Right renal pelvis (tissue), 4 donors: ENCODE measurements around the gene MTMR1. TPM values are rescaled to one million over a fixed set of nuclear protein-coding genes. Genes with fewer than 3 reads are reported as not detected.

Experiments
- DNase-seq, 4 donors: peaks; one replicate each; pipeline ENCODE4 v3.0.0-alpha.2; 2013; ENCODE audit warnings: low read depth in 4 of 4, low spot score in 3 of 4, missing footprints in 1 of 4
- polyA plus RNA-seq, 4 donors: library from polyadenylated mRNA; unstranded; fragments of 120-200 nt; gene quantifications; one replicate each; pipeline ENCODE4 v1.2.1, GENCODE V29; 2013; ENCODE audit not compliant: insufficient read length in 4 of 4

The MTMR1 gene
- 10 to 100 TPM; 26.0 to 30.7 (median 27.6) TPM for polyA plus RNA-seq

DNA sequence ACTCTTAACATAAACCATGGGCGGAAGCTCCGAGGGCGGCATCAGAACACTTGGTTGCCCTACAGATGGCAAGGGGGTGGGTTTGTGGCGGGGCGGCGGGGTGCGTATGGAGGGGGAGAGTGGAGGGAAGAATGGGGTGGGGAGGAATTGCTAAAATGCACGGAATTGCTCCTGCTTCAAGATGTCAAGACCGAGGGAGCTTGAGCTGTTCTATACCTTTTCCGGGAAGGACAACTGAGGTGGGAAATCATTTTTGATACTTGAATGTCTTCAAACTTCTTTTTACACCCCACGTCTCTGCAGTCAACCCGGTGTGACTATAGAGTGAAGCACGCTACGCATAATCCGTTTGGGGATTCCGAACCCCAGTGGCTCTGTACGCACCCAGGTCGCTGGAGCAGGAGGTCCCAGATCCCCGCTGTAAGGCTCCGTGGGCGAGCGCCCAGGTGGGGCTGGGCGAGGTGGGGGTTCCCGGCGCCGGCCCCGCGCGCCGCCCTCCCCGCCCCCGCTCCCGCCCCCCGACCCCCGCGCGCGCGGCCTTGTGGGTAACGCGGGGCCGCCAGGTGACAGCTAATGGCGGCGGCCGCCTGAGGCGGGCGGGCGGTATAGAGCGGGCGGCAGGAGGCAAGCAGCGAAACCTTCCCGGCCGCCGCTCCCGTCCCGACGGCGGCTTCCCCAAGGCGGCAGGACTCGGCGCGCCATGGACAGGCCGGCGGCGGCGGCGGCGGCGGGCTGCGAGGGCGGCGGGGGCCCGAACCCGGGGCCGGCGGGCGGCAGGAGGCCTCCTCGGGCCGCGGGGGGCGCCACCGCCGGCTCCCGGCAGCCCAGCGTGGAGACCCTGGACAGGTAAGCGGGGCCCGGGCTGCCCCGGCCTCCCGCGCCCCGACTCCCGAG is at the start of gene MTMR1:
TSS of gene MTMR1 (plus strand) at position 566 of the 894 bp plus-strand sequence. CDS start at position 701, 135 bp downstream.
- no peak for DNase-seq

DNA sequence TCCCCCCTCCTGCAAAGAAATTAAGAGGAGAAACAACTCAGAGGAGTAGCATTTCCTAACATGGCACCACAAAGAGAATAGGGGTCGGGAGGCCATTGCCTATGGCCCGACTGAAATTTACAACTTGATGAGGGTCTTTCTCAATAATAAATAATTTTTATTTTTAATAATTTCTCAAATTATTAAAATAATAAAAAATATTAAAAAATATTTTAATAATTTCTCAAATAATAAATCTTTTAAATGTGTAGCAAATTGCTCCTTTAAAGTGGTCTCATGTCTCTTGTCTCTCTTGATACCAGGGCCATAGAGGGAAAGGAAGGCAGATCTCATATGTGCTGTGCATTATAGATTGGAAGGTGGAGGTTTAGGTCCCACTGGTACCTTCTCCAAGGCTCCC is 49.2 kb upstream of the MTMR1 start:
- no peak for DNase-seq

DNA sequence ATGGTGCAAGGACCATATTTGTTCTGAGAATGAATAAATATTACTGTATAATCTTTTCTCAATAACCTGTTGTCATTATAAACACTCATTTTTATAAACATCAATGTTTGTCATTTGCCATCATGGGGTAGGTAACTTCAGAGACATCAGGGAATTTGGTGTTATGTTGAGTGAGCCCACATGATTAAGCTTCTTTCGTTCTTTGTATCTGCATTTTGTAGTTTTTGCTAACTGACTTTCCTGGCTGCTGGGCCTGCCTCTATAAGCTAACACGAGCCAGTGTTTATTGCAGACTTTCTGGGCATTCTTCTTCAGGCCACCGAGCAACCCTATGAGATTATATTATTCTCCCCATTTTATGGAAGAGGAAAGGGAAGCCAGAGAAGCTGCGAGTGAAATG is 48.8 kb upstream of the MTMR1 start:
- DNase-seq: no peak

DNA sequence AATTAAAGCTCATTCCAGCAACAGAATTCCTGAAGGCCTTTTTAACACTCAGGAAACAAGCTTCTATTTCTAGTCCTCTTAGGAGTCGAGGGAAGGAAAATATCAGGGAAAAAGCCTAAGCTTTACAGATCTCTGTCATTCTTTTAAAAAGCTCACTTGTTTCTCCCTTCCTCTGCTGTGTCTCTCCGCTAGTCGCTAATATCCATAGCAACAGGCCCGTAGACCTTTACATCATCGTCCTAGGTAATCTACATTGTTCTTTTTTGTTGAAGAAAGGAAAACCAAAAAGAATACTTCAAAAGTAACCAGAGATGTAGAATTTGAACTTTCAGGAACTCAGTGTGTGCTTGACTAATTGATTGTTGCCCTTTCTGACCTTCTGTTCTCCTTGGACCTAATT is 45.9 kb upstream of the MTMR1 start:
- no peak for DNase-seq

DNA sequence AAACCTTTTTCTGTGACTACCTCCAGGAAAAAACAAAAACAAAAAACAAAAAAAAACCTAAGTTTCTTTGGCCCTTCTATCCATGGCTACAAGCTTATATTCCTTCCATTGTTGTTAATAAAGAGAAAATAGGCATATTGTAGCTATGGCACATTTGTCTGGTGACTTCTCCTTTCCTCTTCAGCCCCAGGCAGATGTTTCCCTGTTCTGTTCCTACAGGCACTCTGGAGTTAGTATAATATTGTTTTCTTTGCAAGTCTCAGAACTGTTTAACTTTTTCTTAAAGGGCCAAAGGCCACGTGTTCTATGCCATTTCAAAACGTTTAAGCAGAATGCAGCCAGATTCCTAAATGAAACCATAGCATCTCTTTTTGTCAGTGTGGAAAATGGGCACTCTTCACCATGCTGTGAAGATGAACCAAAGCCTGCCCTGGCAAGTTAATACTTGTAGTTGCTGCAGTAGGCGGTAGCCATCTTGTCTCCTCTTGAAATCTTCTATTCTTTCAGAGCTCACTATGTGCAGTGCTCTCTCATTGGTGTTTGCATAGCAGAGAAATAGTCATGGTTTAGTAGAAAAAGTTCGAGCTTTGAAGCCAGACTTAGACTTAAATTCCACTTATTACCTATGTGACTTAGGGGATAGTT is 44.8 kb upstream of the MTMR1 start:
- no peak for DNase-seq

DNA sequence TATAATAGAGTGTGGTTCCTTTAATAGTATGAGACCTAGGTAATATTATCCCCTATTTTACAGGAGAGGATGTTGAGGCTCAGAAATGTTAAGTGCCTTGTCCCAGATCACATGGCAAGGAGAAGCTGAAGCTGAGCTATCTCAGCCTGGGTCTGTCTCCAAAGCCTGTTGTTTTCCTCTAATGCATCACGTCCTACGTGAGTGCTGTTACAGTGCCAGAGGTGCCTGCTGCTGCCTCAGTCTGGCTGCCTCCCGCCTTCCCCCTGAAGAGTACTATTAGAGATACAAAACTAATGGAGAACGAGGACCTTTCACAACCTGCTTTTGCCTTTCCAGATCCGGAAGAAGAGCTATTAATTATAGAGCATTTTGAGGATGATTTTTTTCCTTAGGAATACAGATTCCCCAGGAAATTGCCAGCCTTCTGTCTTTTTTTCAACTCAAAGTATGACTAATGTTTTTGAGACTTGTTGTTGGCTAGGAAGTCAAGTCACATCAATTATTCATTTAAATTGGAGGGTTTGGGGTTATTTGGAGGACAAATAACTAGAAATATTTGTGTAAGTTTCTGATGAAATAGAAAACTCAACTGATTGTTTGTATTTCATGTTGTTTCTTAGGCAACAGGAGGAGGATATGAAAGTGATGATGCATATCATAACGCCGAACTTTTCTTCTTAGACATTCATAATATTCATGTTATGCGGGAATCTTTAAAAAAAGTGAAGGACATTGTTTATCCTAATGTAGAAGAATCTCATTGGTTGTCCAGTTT is 43.9 kb upstream of the MTMR1 start:
- no peak for DNase-seq

DNA sequence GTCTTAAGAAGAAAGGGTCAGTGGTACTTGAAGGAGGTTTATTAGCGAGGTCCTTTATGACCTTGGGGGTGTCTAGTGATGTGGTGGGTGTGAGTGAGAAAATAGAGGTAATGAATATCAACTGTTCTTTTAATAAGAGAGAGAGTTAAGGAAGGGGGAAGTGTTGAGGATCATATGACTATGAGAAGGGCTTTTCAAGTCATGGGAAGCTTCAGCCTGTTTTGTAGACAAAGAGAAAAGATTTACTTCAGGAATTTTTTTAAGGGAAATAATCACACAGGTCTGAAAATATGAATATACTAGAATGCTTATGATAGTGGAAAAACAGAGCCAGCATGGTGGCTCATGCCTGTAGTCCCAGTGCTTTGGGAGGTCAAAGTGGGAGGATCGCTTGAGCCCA is 41.3 kb upstream of the MTMR1 start:
- DNase-seq: no peak

DNA sequence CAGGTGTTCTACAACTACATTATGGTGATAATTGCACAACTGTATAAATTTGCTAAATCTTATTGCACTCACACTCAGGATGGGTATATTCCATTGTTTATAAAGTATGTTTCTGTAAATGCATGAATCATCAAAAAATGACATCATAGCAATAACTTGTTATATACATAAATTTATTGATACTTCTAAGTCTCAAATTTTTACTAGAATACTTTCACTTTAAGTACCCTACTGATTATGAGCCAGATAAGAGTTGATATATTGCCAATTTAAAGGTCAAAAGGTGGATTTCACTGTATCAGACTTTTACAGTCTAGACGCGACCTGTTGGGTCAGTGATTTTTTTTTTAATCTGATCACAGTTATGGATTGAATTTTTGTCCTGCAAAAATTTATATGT is 37.4 kb upstream of the MTMR1 start:
- no peak for DNase-seq

DNA sequence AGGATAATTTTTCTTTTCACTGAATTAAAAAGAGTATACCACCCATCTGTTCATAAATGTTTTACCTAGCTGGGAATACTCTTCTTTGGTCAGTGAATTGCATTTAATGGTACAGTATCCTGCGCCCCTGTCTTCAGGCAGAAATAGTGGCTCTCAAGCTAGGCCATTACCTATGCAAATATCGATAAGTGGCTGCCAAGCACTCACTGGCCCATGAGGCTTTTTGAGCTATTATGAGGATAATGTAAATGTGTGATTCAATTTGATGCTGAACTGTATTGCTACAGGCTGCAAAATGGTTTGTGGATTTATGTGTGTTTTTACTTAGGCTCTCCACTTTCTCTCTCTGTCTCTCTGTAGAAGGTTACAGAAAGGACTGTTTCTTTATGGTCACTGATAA is 30.1 kb upstream of the MTMR1 start:
- no peak for DNase-seq

DNA sequence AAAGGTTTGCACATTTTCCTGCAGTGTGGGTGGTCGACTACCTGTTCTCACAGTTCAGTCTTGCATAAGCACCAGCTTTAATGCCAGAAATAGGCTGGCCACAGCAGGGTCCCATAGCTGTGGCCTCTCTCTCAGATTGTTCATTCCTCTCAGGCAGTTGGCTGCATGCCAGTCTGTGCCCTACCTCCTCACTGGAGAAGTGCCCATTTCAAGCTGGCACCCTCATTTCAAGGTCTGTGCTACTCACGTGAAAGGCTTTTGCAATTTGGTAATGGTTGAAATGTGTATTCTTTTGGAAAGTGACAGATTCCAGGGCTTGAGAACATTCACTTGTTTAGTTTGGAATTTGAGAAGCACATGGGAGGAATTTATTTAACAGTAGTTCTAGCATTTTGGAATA is 28.9 kb upstream of the MTMR1 start:
- no peak for DNase-seq

DNA sequence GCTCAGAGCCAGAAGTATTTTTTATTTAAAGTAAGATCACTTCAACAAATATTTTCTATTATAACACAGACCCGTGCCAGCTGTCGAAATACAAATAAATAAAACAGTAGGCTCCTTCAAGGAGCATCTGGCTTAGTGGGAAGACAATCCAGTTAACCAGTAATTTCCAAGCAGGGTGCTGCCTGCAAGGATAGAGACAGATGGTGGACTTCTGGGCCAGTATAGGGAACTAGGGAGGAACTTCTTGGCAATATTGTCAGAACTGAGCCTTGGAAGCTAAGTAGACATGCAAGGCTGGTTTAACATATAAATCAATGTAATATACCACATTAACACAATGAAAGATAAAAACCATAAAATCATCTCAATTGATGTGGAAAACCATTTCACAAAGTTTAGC is 17.0 kb upstream of the MTMR1 start:
- no peak for DNase-seq

DNA sequence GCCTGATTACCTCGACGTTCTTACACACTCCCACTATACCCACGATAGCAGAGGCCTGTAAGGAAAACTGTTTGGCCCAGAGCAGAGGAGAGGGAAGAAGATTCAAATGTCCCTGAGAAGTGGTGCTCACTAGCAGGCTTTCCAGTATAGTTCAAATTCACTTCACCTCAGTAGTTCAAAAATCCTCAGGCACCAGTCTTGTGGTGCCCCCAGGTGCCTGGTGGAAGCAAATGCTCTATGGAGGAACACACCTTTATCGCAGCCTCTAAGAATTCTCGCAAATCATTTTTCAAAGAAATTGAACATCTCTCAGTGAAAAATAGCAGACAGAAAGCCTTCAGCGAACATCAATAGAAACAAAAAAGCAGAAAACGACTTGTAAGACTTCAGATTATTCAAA is 12.2 kb upstream of the MTMR1 start:
- DNase-seq: no peak

DNA sequence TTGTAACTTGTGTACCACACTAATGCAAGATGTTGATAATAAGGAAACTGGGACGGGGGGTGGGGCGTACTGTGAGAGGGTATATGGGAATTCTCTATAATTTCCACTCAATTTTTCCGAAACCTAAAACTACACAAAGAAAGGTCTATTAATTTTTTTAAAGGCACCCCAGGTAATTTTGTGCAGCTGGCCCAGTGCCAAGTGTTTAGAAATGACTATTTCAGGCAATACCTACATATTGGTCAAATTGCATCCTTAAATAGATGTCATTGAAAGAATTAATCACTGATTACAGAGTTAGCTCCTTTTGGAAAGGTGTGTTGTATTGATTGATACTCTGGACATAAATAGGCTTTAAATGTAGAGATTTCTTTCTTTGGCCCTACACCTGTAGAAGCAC is 10.1 kb upstream of the MTMR1 start:
- no peak for DNase-seq

DNA sequence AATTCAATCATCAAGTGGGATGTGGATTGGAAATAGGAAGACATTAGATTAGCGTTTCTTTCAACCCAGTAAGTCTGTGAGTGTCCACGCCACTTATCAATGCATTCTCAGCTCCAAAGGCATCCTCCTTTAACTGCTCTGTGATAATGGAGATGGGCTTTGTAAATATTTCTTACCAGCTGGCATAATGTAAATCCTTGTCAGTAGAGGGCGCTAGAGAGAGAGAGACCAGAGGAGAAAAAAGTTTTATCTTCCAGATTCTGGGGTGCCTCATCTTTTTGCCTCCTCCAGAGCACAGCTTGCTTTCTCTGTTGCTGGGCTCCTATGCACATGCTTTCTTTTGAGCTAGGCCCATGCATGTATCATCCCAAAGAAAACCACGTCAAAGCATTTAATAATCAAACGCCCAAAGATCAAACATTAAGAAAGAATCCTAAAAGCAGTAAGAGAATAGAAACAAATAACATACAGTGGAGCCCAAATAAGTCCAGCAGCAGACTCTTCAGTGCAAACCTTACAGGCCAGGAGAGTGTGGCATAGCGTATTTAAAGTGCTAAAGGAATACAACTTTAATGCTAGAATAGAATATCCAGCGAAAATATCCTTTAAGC is 9.6 kb upstream of the MTMR1 start:
- DNase-seq: no peak

DNA sequence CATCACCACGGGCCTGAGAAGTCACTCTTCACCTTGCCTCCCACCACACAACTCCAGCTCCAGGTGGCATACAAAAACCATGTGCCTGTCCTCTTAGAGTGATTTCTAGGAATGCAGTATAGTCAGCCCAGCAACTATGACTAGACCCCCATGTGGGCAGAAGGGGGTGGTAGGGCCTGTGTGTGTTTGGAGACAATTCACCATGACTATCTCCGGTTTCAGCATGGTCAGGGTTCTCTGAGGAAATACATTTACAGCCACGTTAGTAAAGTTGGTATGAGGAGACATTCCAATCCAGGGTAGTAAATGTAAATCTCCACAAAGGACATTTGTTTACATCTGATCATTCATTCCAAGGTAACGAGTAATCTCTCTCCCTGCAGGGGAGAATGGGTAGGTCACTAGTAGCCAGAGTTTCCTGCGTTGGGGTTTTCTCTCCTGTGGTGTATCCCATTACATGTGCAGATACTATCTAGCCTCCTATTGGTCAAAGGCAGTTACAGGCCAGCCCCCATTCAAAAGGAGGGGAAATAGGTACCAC is 4.2 kb upstream of the MTMR1 start:
- DNase-seq: no peak

DNA sequence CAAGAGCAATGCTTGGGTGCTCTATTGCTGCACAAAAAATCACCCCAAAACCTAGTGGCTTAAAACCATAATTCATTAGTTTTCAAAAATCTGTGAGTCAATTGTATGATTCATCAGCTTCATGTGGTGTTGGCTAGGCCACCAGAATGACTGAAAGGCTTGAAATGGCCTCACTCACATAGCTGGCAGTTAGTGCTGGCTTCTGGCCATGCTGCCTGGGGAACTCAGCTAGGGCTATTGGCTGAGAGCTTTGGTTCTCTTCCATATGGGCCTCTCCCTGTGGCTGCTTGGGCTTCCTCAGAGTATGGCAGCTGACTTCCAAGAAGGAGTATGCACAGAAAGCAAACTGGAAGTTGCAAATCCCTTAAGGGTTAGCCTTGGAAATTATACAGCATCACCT is 3.1 kb upstream of the MTMR1 start:
- no peak for DNase-seq

DNA sequence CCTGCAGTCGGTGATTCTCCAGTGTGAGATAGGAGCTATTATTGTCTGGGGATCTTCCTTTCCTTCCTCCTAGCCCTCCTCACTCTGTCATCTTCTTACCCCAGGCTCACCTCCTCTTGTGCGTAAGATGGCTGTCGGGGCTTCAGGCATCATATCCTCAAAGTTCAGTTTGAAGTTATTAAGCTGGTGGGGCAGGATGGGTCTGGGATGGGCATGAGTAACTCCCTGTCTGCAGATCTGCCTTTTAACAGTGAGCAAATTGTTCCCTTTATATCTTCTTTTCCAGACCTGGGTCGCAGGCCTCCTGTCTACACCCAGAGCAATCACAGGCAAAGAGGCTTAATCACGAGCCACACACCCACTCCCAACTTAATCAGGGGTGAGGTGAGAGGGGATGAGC is 900 bp upstream of the MTMR1 start:
- DNase-seq: no peak

DNA sequence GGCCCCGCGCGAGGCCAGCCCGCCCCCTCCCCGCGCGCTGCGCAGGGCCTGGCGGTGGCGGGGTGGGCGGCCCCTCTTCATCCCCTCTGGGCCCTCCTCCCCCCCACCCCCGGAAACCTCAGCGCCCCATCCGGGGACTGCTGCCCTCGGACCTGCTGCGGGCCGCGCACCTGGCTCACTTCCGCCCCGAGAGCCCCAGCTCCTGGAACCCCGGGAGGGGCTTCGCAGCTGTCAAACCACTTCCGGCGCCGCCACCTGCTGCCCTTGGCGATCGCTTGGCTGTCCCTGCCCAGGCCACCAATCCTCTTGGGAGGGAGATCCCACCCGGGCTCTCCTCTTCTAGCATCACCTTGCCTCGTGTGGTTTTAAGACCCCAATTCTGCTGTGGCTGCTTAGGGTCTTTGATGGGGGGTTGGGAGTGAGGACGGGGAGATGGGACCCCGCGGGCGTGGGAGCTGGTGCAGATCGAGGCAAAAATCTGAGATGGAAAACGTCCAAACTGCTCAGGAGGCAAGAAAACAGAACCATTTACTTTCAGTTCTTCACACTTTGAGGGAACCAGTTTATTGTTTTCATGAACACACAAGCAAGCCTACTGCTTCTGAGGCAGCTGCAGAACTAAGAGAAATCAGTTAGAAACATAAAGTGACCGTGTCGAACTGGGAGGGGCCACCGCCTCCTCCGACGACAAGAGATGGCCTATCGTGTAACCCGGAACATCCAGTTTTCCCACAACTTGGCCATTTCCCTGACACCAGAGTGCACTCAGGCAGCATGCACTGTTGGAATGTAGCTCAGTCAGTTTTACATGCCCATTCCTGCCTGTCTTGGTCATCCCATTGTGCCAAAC is 754 bp downstream of the MTMR1 start:
- no peak for DNase-seq

DNA sequence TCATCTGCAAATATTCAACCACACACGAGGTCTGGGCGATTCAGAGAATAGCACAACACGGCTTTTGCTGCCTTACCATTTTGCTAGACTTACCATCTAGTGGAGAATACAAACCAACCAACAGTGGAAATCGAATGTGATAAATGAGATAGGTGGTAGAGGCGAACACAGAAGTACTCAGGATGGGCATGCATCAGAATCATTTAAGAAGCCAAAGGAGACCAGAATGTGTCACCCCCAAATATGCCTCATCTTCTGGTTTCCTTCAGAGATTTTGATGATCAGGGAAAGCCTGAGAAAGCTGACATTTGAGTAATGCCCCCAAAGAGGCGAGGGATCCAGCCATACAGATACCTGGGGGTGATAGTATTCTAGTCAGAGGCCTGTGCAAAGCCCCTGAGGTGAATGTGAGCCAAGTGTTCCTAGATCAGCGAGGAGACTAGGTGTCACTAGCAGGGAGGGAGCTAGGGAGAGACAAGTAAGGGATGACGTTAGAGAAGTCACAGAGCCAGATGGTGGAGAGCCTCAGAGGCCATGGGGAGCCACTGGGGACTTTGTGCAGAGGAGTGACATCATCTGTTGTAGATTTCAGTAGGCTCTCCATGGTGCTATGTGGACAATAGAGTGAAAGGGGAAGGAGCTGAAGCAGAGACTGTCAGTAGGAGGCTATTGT is 1.7 kb downstream of the MTMR1 start:
- no peak for DNase-seq
